H1 (cell line): ENCODE measurements around the gene FAM131A. TPM values are rescaled to one million over a fixed set of nuclear protein-coding genes. Genes with fewer than 3 reads are reported as not detected.

Experiments used
- CTCF ChIA-PET: fragments of 300-600 bp; sonication (Branson Sonifier 250); formaldehyde crosslinking; loops from one replicate; lab custom pipeline; 2021; ENCODE audit not compliant: partially characterized antibody; lab: Charles Lee
- POLR2A ChIA-PET: fragments of 300-600 bp; sonication (Branson Sonifier 250); formaldehyde crosslinking; loops from one replicate; lab custom pipeline; 2021; ENCODE audit warnings: inconsistent platforms; ENCODE audit not compliant: partially characterized antibody; lab: Charles Lee
- DNase-seq, 2 experiments: peaks; one replicate each; pipeline versions ENCODE4 v3.0.0 to v3.0.0-alpha.2; 2010 to 2022; ENCODE audit warnings: low spot score in 2 of 2, low read depth in 1 of 2, mixed read lengths in 1 of 2
- FAIRE-seq: peaks from 2 replicates; lab custom pipeline; 2011; peaks lifted over from hg19 to GRCh38; lab: Jason Lieb, UNC
- H2AFZ ChIP-seq: 2 replicates; pipeline ENCODE4 v1.8.1; 2012; ENCODE audit warnings: low read length, inconsistent platforms
- H2AK5ac ChIP-seq: 2 replicates; pipeline ENCODE4 v1.6.1; 2013; ENCODE audit warnings: low read depth, low read length
- H2BK120ac ChIP-seq: replicated peaks from 2 replicates; pipeline ENCODE3; 2013; ENCODE audit warnings: low read depth, low read length, inconsistent platforms
- H2BK12ac ChIP-seq: 2 replicates; pipeline ENCODE4 v1.6.1; 2013; ENCODE audit warnings: low read depth, low read length
- H2BK15ac ChIP-seq: 2 replicates; pipeline ENCODE4 v1.6.1; 2013; ENCODE audit warnings: low read length
- H2BK20ac ChIP-seq: 2 replicates; pipeline ENCODE4 v1.6.1; 2013; ENCODE audit warnings: low read length
- H2BK5ac ChIP-seq: 2 replicates; pipeline ENCODE4 v1.6.1; 2013; ENCODE audit warnings: low read depth, low read length
- H3K14ac ChIP-seq: 2 replicates; pipeline ENCODE4 v1.6.1; 2013; ENCODE audit warnings: inconsistent platforms; ENCODE audit not compliant: insufficient read length
- H3K18ac ChIP-seq: 2 replicates; pipeline ENCODE4 v1.6.1; 2013; ENCODE audit warnings: low read length; ENCODE audit errors: extremely low read depth
- H3K23ac ChIP-seq: 2 replicates; pipeline ENCODE4 v1.6.1; 2013; ENCODE audit warnings: inconsistent platforms; ENCODE audit not compliant: insufficient read length
- H3K23me2 ChIP-seq: 2 replicates; pipeline ENCODE4 v1.6.1; 2013; ENCODE audit warnings: low read depth, low read length
- H3K27ac ChIP-seq: 2 replicates; pipeline ENCODE4 v1.6.1; 2011; ENCODE audit warnings: low read depth, low read length, inconsistent platforms
- H3K27me3 ChIP-seq, 4 experiments: replicated peaks in 1 of 4; 1 replicate in 1 of 4; 2 replicates in 3 of 4; pipeline versions ENCODE4 v1.6.1 to v1.8.1; 2011 to 2013; ENCODE audit warnings: low read length in 3 of 4, mild to moderate bottlenecking in 3 of 4, inconsistent platforms in 2 of 4, mixed read lengths in 2 of 4, moderate library complexity in 1 of 4; ENCODE audit not compliant: control insufficient read depth in 3 of 4, insufficient read depth in 3 of 4; ENCODE audit errors: extremely low read depth in 1 of 4
- H3K36me3 ChIP-seq, 4 experiments: 2 replicates each; pipeline versions ENCODE4 v1.6.1 to v1.8.1; 2011 to 2013; ENCODE audit warnings: mild to moderate bottlenecking in 4 of 4, low read length in 3 of 4, moderate library complexity in 2 of 4, control low read depth in 1 of 4, inconsistent platforms in 1 of 4; ENCODE audit not compliant: insufficient read depth in 4 of 4, control insufficient read depth in 2 of 4
- H3K4ac ChIP-seq: replicated peaks from 2 replicates; pipeline ENCODE3; 2013; ENCODE audit warnings: low read length, low read depth, mixed read lengths, inconsistent platforms; ENCODE audit not compliant: insufficient read length
- H3K4me1 ChIP-seq, 4 experiments: replicated peaks in 1 of 4; 1 replicate in 1 of 4; 2 replicates in 3 of 4; pipeline versions ENCODE4 v1.6.1 to v1.8.1; 2011 to 2013; ENCODE audit warnings: low read length in 3 of 4, inconsistent platforms in 2 of 4, mixed read lengths in 1 of 4; ENCODE audit not compliant: insufficient read depth in 4 of 4, control insufficient read depth in 3 of 4
- H3K4me2 ChIP-seq, 2 experiments: 2 replicates each; pipeline versions ENCODE4 v1.6.1 to v1.8.1; 2011 to 2013; ENCODE audit warnings: low read depth in 2 of 2, low read length in 2 of 2, control low read depth in 1 of 2, inconsistent platforms in 1 of 2, mild to moderate bottlenecking in 1 of 2; ENCODE audit not compliant: insufficient read depth in 1 of 2
- H3K4me3 ChIP-seq, 4 experiments: fragments of 200-600, 300-600 bp in 1 of 4; sonication (generic), shearing (Covaris generic), sonication (Bioruptor Twin) in 1 of 4; 2 replicates each; pipeline versions ENCODE4 v1.5.1 to v1.8.1; 2011 to 2016; ENCODE audit warnings: low read length in 4 of 4, low read depth in 3 of 4, control low read depth in 2 of 4, inconsistent platforms in 2 of 4, mild to moderate bottlenecking in 2 of 4, mixed read lengths in 1 of 4, moderate library complexity in 1 of 4; ENCODE audit not compliant: insufficient read depth in 2 of 4; ENCODE audit errors: extremely low read depth in 1 of 4
- H3K56ac ChIP-seq: replicated peaks from 2 replicates; pipeline ENCODE3; 2013; ENCODE audit warnings: low read depth, mild to moderate bottlenecking, mixed read lengths, low read length, inconsistent platforms; ENCODE audit not compliant: insufficient read length
- H3K79me1 ChIP-seq: 2 replicates; pipeline ENCODE4 v1.6.1; 2013; ENCODE audit warnings: low read depth, low read length, control low read depth
- H3K79me2 ChIP-seq, 2 experiments: 2 replicates each; pipeline versions ENCODE4 v1.6.1 to v1.8.1; 2012 to 2013; ENCODE audit warnings: low read length in 2 of 2, mild to moderate bottlenecking in 2 of 2, inconsistent platforms in 1 of 2; ENCODE audit not compliant: insufficient read depth in 2 of 2, control insufficient read depth in 1 of 2
- H3K9ac ChIP-seq, 4 experiments: replicated peaks in 1 of 4; 1 replicate in 1 of 4; 2 replicates in 3 of 4; pipeline versions ENCODE4 v1.6.1 to v1.8.1; 2011 to 2013; ENCODE audit warnings: low read depth in 3 of 4, low read length in 3 of 4, control low read depth in 2 of 4, mild to moderate bottlenecking in 2 of 4, moderate library complexity in 2 of 4, inconsistent platforms in 1 of 4; ENCODE audit errors: extremely low read depth in 1 of 4
- H3K9me3 ChIP-seq, 2 experiments: 2 replicates each; pipeline versions ENCODE4 v1.6.1 to v1.8.1; 2012 to 2013; ENCODE audit warnings: mild to moderate bottlenecking in 2 of 2, moderate library complexity in 2 of 2, control low read depth in 1 of 2, inconsistent platforms in 1 of 2, low read depth in 1 of 2, low read length in 1 of 2, mixed read lengths in 1 of 2; ENCODE audit not compliant: insufficient read depth in 2 of 2
- H4K20me1 ChIP-seq, 2 experiments: replicated peaks in 1 of 2; 2 replicates each; pipeline versions ENCODE3 to v1.8.1; 2011 to 2013; ENCODE audit warnings: inconsistent platforms in 2 of 2, low read length in 2 of 2, mild to moderate bottlenecking in 1 of 2; ENCODE audit not compliant: insufficient read depth in 2 of 2, control insufficient read depth in 1 of 2
- H4K5ac ChIP-seq: 2 replicates; pipeline ENCODE4 v1.6.1; 2013; ENCODE audit warnings: low read length, low read depth, mixed read lengths, inconsistent platforms; ENCODE audit not compliant: insufficient read length
- H4K8ac ChIP-seq: 2 replicates; pipeline ENCODE4 v1.8.0; 2013; ENCODE audit warnings: mild to moderate bottlenecking, moderate library complexity, low read length, inconsistent platforms; ENCODE audit not compliant: insufficient read depth; ENCODE audit errors: extremely low read depth
- H4K91ac ChIP-seq: replicated peaks from 2 replicates; pipeline ENCODE3; 2013; ENCODE audit warnings: low read length, mixed read lengths, inconsistent platforms; ENCODE audit not compliant: insufficient read length
- FOSL1 ChIP-seq: IDR thresholded peaks from 2 replicates; pipeline ENCODE4 v1.6.1; 2011; ENCODE audit warnings: mild to moderate bottlenecking, low read depth, low read length, moderate library complexity; ENCODE audit not compliant: insufficient read depth
- POLR2AphosphoS5 ChIP-seq: IDR thresholded peaks from 2 replicates; pipeline ENCODE4 v1.6.1; 2011; ENCODE audit warnings: low read depth, low read length
- WGBS, 2 experiments: shearing (Covaris generic) in 1 of 2; methylation state at CpG; one replicate each; pipeline versions ENCODE4 v1.1.6 to v1.1.7; 2013 to 2015; ENCODE audit warnings: low lambda C conversion rate in 2 of 2, mixed read lengths in 2 of 2, inconsistent platforms in 1 of 2, low coverage in 1 of 2, missing lambda C conversion rate in 1 of 2; ENCODE audit not compliant: insufficient replicate concordance in 2 of 2, insufficient coverage in 1 of 2, insufficient read length in 1 of 2; ENCODE audit errors: extremely low coverage in 1 of 2, missing lambda C conversion rate in 1 of 2; 5-methylcytosine and 5-hydroxymethylcytosine counted together
- polyA plus RNA-seq, 7 experiments: library from polyadenylated mRNA; depleted of rRNA in 3 of 7; stranded (reverse) in 5 of 7; unstranded in 2 of 7; fragments of >200 nt in 5 of 7; fragments of 200-250 nt in 2 of 7; gene quantifications; 1 replicate in 5 of 7; 2 replicates in 1 of 7; 4 replicates in 1 of 7; pipeline versions ENCODE4 v1.2.1 to v1.2.3, GENCODE V29; 2011 to 2013; ENCODE audit warnings: missing spikeins in 2 of 7, mixed read lengths in 2 of 7
- total RNA-seq: library from RNA; stranded (reverse); fragmentation: NEBNext Ultra II Directional; extraction: Animal tissue kit (Norgen Biotek cat#: 25700); gene quantifications from 2 replicates; pipeline ENCODE4 v1.2.1, GENCODE V29; 2021

Gene FAM131A
- total and polyA plus RNA-seq, 2 of the 8 experiments (the other 6 are each of a cell fraction or from before 2014, with no cell fraction given): 16.0 to 21.9 TPM

DNA sequence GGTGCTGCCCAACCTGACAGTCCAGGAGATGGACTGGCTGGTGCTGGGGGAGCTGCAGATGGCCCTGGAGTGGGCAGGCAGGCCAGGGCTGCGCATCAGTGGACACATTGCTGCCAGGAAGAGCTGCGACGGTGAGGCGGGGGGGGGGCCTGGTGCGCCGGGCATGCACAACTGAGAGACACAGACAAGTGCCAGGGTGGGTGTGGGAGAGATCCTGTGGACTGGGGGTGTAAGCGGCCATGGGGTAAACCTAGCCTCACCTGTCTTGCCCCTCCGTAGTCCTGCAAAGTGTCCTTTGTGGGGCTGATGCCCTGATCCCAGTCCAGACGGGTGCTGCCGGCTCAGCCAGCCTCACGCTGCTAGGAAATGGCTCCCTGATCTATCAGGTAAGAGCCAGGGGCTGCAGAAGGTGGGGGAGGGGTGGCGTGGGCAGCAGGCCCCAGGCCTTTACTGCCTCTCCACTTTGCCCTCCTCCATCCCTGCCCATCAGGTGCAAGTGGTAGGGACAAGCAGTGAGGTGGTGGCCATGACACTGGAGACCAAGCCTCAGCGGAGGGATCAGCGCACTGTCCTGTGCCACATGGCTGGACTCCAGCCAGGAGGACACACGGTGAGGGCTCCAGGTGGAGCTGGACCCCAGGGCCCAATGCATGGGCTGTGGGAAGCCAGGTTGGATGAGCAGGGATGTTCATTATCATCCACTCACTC lies 45.8 kb downstream of the FAM131A start:
- no peak overlapping the region for H2BK120ac ChIP-seq
- H3K14ac ChIP-seq: no peak overlapping the region
- H2BK20ac ChIP-seq: no peak overlapping the region
- no peak overlapping the region for H3K23ac ChIP-seq
- H2BK12ac ChIP-seq: peak overlapping the region; percentile 39; the same call in 1 of the 2 replicates
- no peak overlapping the region for H2BK5ac ChIP-seq
- peak overlapping the region; percentile 92; the same call in 1 of the 2 replicates for H2BK15ac ChIP-seq
- CTCF ChIA-PET: interaction anchor here (1.2 to 8.3 kb wide), 6 partner anchors 10 to 158 kb away, joined by 4 to 78 read pairs (median 10); no protein-coding TSS in a partner anchor
- no peaks in the 10 kb centered on the region for H3K36me3 ChIP-seq
- FAIRE-seq: no peak
- peaks cover 0 to 24% (median 16%) of the 10 kb centered on the region in 4 experiments; a peak in 6 of 7 replicates for H3K4me1 ChIP-seq
- H4K5ac ChIP-seq: no peak overlapping the region
- no peak overlapping the region for H3K27ac ChIP-seq
- H3K4me2 ChIP-seq: no peak overlapping the region
- H3K27me3 ChIP-seq: peaks cover 31 to 49% (median 45%) of the 10 kb centered on the region in 4 experiments
- H3K9me3 ChIP-seq: no peaks in the 10 kb centered on the region
- no peak overlapping the region for H3K4ac ChIP-seq
- H2AK5ac ChIP-seq: 0 out of 2 replicates have a peak overlapping the region, but pooled peaks have one; percentile 48
- no peak overlapping the region for H3K56ac ChIP-seq
- H3K4me3 ChIP-seq: no peak overlapping the region
- no peak overlapping the region for H2AFZ ChIP-seq
- H4K20me1 ChIP-seq: peaks cover 2 to 9% of the 10 kb centered on the region in 2 experiments
- H3K79me1 ChIP-seq: no peaks in the 10 kb centered on the region
- TF ChIP-seq POLR2AphosphoS5: no peak
- no peak for TF ChIP-seq FOSL1
- TF ChIP-seq, all 59 proteins: peak for 0
- 85% methylated on average over 15 of the region's 15 CpGs; no CpG with 5 or more reads in 1 of the 2 experiments for WGBS, 2 experiments
- H4K8ac ChIP-seq: no peak overlapping the region
- H4K91ac ChIP-seq: no peak overlapping the region
- DNase-seq: no peak
- peaks cover 15% of the 10 kb centered on the region; the same call in 1 of the 2 replicates for H3K23me2 ChIP-seq
- peak overlapping the region; percentile 19; the same call in 1 of the 2 replicates for H3K18ac ChIP-seq
- no peak overlapping the region for H3K9ac ChIP-seq
- POLR2A ChIA-PET: no interaction called here
- H3K79me2 ChIP-seq: no peaks in the 10 kb centered on the region
